Renal cortex interstitium (tissue), 11 donors: ENCODE measurements around the gene PLEKHH2. TPM values are rescaled to one million over a fixed set of nuclear protein-coding genes. Genes with fewer than 3 reads are reported as not detected.
"Not testable (repeated sequence)": the region's sequence is repeated elsewhere in the genome, so short reads cannot be mapped to it uniquely, and the experiment has no call there.

ENCODE experiments used
- DNase-seq, 11 donors: peaks; one replicate each; pipeline ENCODE4 v3.0.0-alpha.2; 2013; ENCODE audit warnings: low read depth in 9 of 11, low spot score in 4 of 11; ENCODE audit errors: extremely low read depth in 1 of 11
- polyA plus RNA-seq, 3 donors: library from polyadenylated mRNA; unstranded; fragments of 120-200 nt; gene quantifications; one replicate each; pipeline ENCODE4 v1.2.1, GENCODE V29; 2013; ENCODE audit not compliant: insufficient read length in 3 of 3

PLEKHH2 gene
- polyA plus RNA-seq, 3 donors, result 25.3 to 67.5 (median 35.1) TPM

DNA sequence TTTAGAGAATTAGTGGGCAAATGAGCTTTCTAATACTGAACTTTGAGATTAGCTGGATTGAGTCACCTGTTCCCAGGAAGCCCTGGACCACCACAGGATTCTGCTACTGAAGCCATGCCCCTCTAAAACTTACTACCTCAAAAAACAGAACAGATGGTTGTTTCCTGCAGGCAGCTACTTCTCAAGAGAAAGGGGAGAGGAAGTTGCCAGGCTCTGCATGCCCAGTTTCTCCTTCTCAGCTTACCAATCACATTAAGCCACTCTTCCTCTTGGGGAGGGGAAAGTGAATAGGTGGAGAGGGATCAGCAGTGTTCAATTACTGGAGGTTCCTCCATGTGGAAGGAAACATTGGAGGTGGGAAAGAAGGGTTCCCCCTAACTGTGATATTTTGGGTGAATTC lies 64.1 kb downstream of the PLEKHH2 start:
- DNase-seq, result no peak

DNA sequence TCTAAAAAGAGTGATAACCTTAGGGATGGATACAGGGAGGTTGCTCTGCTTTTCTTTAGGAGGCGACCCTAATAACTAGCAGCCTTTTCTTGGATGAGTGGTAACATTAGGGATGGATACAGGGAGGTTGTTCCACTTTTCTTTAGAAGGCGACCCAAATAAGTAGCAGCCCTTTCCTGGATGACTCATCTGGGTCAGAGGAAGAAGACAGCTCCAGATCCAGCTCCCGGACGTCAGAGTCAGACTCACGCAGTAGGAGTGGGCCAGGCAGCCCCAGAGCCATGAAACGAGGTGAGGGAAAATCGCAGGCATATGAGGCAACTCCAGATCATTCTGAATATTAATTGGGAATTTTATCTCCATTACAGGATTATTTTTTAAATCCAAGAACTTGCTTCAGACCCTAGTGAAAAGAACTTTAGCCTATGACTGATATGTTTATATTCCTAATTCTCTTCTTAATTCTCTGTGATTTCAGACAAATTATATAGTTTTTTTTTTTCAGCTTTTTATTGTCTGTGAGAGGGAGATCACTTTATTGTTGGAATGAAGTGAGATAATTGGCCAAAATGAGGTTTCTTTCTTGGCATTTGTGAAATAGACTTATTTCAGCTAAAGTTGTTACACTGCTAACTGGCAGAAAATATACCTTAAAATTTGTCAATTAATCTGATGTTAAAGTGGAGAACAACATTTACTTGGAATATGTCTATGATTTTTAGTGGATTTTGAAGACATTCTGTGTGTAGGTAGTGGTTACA lies 70.4 kb downstream of the PLEKHH2 start:
- DNase-seq, result no peak

DNA sequence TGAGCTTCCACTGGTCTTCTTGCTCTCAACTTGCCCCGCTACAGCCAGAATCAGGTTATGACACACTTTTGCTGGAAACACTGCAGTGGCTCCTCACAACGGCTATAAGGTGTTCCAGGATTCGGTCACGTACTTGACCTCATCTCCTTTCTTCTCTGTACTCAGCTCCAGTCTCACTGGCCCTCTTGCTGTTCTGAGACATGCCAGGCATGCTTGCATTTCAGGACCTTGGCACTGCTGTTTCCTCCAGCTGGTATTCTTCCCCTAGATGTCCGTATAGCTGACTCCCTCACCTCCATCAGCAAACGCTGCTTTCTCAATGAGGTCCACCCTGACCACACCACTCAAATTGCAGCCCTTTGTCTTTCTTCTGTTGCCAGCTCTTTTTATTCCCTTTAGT lies 71.1 kb downstream of the PLEKHH2 start:
- no peak for DNase-seq

DNA sequence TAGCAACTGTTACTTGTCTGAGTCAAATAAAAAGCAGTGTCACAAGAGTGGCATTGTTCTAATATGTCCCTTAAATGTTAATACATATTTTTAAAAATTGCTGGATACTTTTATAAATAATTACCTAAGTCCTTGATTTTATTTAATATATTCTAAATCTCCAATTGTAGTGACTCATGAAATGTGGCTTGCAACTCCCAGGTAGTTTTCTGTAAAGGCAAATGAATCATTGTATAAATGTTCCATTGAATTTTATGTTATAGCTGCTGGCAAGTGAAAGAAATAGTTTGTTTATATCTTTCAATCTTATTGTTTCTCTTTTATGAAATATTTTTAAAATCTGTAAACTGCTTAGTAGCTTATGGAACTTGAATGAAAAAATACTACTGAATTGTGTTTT lies 71.8 kb downstream of the PLEKHH2 start:
- DNase-seq, result no peak

DNA sequence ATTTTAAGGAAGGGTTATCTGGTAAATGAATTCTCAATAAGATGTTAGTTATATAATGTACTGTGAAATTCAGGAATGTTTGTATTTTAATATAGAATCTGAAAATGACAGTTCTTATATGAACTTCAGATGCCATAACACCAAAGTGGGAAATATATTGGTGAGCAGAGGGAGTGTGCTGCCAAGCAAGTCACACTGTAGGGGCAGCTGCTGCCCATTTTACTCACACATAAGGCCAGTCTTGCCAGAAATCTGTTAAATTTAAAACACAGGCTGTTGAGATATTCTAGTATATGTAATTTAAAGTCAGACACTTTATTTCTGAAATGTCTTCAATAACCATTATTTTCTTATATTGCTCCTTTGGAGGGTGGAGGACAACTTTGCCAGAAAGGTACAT lies 73.8 kb downstream of the PLEKHH2 start:
- DNase-seq, result no peak

DNA sequence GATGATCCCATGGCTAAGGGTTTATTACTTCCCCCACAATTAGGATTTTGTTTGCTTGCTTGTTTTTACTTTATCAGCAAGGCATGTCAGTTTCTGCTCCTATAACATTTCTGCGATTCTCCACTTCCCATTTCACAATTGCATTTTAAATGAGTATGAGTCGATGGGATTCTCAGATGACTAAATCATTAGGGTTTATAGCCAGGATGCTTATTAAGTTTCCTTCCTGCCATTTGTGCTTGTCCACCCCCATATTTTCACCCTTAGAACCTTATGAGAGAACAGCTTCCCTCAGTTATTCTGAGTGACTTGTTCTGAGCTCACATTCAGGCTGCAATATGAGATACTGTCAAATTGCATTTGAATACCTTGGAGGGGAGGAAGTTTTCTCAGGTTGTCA lies 77.1 kb downstream of the PLEKHH2 start:
- DNase-seq, result no peak

DNA sequence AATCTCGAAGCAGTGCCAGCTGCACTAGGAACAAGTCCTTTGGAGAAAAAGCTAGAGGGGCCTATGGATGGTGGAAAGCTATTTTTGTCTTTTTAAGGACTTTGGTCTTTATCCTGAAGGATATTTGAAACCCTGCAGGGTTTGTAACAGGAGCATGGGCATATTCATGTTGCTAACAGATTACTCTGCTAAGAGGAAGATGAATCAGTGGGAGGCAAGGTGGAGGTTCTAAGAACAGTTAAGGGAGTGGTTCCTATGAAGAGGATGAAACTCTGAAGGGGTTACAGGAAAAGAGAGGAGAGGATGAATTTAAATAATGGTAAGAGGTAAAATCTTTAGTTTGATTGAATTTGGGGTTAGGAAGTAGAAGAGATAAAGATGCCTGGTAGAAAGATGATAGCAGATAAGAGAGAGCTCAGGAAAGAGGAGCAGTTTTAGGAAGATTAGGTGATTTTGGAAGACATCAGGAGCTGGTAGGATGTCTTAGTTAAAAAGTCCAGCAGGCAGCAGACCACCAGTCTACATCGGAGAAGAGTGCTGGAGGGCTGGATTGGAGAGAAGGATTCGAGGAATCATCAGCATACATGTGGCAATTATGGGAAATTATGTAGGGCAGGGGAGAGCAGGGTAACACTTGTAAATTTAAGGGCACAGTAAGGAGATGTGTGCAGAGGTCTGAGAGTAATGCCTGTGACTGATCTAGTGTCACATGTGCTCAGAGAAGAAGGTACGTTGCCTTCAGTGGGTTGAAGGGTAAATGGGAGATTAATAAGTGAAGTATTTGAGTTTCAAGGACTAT lies 78.4 kb downstream of the PLEKHH2 start:
- DNase-seq, result no peak

DNA sequence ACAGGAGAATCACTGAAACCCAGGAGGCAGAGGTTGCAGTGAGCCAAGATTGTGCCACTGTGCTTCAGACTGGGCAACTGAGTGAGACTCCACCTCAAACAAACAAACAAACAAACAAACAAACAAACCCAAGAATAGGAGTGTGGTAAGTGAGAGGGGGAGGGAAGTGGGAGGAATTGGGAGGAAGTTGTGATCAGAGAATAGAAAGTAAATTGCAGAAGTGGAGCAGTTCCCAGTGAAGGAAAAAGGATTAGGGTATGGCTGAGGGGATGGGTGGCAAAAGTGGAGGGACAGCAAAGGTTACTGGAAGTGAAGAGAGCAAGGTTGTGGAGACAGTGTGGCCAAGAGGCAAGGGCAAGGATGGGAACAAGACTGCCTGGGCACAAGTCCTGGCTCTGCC lies 80.3 kb downstream of the PLEKHH2 start:
- DNase-seq, result no peak

DNA sequence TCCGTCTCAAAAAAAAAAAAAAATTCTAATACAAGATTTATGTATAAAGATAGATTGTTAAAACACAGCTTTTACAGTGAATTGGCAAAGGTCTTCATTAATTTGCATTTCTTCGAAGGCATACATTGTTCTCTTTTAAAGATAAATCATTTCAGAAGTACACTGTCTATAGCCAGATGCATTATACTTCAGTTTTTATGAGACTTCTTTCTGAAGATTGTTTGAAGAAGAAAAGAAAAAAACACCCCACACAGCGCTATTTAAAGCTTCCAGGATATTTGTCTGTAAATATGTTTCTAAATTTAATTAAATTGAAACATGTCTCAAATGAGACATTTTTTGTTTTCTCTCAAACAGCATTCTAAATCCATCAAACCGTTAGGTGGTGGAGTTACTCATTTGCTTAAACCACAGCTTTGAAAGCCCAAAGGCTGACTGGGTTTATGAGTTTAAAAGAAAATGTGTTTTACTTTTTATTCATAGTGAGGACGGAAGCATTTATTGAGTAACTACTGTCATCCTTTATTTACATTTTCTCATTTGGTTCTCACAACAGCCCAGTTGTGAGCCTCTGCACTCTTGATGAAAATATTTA lies 81.6 kb downstream of the PLEKHH2 start:
- DNase-seq, result peak in 2 of 11 donors; percentile 12 to 17

DNA sequence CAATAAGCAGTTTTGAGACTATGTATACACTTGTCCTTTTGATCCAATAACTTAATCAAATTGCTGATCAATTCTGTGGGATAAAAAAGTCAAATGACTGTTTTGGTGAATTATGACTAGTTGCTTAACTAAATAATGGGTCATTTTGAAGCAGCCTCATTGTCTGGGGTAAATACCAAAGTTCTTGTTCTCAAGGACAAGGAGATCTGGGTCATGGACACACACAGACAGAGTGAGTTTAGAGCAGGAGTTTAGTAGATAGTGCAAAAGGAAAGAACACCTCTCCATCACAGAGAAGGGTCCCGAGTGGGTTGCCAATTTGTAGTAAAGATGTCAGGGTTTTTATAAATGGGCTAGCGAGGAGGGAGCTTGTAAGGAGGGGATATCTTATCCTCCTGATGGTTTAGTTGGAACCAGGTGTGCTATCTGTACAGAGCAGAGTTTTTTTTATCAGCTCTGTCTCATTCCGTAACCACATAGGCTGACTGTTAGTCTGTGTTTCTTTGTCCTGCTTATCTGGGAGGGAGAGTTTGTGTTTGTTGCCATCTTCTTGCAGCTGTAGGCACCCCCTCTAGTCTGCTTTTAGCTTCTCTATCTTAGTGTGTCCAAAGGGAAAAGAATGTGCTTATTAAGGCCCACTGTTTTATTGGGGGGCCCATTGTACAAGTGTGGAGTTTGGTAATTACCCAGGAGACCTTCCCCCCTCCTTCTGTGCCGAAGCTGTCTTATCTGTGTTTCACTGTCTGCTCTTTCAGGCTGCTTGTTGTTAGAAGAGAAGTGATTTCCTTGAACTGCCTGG lies 87.9 kb downstream of the PLEKHH2 start:
- DNase-seq, result no peak

DNA sequence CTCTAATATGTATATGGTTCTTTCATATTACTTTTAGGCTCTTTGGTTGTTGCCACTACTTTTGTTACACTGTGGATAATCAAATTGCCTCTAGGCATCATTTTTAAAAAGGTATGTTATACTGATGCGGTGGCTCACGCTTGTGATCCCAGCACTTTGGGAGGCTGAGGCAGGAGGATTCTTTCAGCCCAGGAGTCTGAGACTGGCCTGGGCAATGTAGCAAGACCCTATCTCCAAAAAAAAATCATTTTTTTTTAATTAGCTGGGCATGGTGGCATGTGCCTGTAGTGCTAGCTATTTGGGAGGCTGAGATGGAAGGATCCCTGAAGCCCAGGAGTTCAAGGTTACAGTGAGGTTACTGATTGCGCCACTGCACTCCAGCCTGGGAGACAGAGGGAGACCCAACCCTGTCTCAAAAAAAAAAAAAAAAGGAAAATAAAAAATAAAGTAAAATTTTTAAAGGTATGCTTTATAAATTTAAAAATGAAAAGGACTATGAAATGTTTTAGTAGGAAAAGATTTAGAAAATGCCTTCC lies 88.7 kb downstream of the PLEKHH2 start:
- no peak for DNase-seq

DNA sequence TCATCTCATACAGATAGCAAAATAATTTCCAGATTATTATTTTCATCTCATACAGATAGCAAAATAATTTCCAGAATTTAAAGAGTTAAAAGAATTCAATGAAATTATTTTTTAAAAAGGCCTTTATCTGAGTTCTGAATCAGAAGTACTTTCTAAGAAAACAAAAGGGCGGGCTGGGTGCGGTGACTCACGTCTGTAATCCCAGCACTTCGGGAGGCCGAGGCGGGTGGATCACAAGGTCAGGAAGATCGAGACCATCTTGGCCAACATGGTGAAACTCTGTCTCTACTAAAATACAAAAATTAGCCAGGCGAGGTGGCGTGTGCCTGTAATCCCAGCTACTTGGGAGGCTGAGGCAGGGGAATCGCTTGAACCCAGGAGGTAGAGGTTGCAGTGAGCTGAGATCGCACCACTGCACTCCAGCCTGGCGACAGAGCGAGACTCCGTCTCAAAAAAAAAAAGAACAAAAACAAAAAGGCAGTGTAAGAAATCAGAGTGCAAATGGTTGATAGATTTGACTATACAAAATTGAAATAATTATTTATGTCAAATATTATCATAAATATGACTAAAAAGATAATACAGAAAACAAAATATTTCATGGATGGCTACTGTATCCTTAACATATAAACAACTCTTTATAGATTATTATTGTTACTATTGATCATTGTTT lies 90.0 kb downstream of the PLEKHH2 start:
- DNase-seq, result not testable (repeated sequence)

DNA sequence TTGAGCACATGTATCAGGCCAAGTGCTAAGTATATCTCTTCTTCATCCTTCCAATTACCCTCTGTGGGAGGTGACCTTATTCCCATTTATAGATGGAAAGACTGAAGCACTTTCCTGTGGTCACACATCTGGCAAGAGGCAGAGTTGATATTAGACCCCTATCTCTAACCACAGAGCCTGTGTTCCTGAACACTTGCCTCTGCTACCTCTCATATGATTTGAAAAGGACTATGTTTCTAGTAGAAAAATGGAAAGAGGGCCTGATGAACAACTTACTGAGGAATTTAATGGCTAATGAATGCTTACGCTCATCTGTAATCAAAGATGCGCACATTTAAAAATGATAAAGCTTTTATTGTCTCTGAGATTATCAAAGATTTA lies 90.6 kb downstream of the PLEKHH2 start:
- no peak for DNase-seq

DNA sequence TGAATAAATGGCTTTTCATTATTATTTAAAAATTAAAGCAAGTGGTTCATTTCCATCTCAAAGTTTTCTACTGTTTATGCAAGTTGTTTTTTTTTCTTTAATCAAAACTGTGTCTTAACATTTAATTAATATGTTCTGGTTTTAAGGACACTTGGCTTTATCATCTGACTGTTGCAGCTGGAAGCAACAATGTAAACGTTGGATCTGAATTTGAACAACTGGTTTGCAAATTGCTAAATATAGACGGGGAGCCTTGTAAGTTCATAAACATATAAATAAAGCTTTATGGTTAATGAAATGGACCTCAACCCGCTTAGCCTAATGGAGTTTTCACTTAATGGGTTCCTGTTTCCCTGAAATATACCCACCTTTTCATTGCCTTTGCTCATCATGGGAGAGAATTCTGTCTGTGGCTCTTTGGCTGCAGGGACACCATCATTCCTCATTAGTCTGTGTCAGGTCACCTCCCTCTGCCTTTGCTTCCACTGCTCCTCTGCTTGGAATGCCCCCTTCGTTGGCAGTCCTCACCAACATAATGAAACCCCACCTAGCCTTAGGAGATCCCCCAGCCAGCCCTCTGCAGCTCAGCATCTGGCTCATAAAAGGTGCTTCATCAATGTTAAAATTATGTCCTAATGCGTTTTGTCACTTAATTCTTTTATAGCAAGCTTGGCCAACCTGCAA lies 92.6 kb downstream of the PLEKHH2 start:
- no peak for DNase-seq

DNA sequence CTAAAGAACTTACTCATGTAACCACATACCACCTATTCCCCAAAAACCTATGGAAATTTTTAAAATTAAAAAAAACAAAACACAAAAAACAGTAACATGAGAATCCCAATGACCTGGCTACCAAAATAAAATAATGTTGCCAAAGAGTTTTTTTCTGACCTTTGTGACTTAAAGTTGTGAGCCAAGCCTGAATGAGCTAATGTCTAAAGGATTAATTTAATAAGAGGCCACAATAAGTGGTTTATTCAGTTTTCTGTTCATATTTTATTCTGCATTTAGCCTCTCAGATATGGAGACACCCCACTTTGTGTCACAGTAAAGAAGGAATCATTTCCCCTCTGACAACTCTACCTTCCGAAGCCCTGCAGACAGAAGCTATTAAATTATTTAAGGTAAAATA lies 94.2 kb downstream of the PLEKHH2 start:
- no peak for DNase-seq

DNA sequence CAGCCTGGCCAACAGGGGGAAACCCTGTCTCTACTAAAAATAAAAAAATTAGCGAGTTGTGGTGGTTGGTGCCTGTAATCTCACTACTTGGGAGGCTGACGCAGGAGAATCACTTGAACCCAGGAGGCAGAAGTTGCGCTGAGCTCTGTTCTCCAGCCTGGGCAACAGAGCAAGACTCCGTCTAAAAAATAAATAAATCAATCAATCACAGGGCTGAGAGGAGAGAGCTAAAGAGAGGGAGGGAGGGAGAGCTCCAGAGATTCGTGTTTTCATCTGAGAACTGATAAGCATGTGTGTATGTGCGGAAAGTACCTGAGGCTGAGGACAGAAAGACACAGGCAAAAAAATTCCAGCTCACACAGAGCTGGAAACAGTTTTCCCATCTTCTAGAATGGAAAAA lies 99.6 kb downstream of the PLEKHH2 start:
- DNase-seq, result no peak

DNA sequence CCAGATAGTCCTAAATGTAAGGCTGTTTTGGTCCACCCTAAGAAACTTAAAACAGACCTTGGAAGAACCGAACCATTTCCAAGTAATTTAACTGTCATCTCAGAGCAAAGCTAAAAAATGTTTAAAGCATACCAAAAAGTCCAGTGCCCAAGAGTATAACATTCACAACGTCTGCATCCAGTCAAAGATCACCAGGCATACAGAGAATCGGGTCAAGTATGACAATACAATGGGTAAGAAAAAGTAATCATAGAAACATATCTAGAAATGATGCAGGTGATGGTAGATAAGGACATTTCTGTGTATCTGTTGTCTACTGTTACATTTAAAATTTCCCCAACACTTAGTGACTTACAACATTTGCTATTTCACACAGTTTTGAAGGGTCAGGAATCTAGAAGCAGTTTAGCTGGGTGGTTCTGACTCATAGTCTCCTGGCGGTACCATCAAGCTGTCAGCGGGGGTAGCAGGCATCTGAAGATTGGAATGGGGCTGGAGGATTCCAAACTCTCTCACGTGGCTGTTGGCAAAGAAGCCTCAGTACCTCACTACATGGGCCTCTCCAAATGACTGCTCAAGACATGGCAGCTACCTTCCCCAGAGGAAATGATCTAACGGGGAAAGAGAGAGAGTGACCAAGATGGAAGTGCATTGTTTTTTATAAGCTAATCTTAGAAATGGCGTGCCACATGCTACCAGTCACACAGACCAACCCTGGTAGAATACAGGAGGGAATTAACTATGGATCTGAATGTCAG lies 100.2 kb downstream of the PLEKHH2 start:
- DNase-seq, result no peak
